Caco-2 (cell line): ENCODE data around the gene MPND. TPM values are rescaled to one million over a fixed set of nuclear protein-coding genes. Genes with fewer than 3 reads are reported as not detected.

Experiments
- BruUV-seq: library from RNA; stranded (reverse); fragments of 400-500 nt; replicated peaks from 2 replicates; lab custom pipeline; 2021; lab: Mats Ljungman, UMichigan
- CTCF ChIA-PET: fragments of 300-600 bp; sonication (Branson Sonifier 250); formaldehyde crosslinking; loops from one replicate; lab custom pipeline; 2022; ENCODE audit warnings: antibody characterized with exemption; lab: Charles Lee
- POLR2A ChIA-PET: fragments of 300-600 bp; sonication (Branson Sonifier 250); formaldehyde crosslinking; loops from one replicate; lab custom pipeline; 2022; ENCODE audit warnings: antibody characterized with exemption; lab: Charles Lee
- DNase-seq, 2 experiments: peaks; one replicate each; pipeline versions ENCODE4 v3.0.0 to v3.0.0-alpha.2; 2020 to 2022
- H3K27me3 ChIP-seq: replicated peaks from 2 replicates; pipeline ENCODE4 v1.6.0; 2011; ENCODE audit warnings: low read length; ENCODE audit not compliant: control insufficient read depth, insufficient read depth
- H3K36me3 ChIP-seq: 2 replicates; pipeline ENCODE4 v1.5.1; 2011; ENCODE audit warnings: low read length; ENCODE audit not compliant: control insufficient read depth, insufficient read depth
- H3K4me1 ChIP-seq: fragments of 250-450 bp; sonication (Bioruptor Pico); 2 replicates; pipeline ENCODE4 v1.5.1; 2020; ENCODE audit warnings: mild to moderate bottlenecking
- H3K4me3 ChIP-seq: 2 replicates; pipeline ENCODE4 v1.5.1; 2011; ENCODE audit warnings: low read depth, mild to moderate bottlenecking, control low read depth, low read length
- H3K9me3 ChIP-seq: fragments of 250-450 bp; sonication (Bioruptor Pico); 2 replicates; pipeline ENCODE4 v1.5.1; 2020; ENCODE audit warnings: mild to moderate bottlenecking, moderate library complexity
- H3K27ac Mint-ChIP-seq: one replicate; pipeline ENCODE4 v1.8.0; 2022; ENCODE audit warnings: mixed read lengths; ENCODE audit not compliant: unreplicated experiment
- H3K27me3 Mint-ChIP-seq: one replicate; pipeline ENCODE4 v1.8.0; 2022; ENCODE audit warnings: mixed read lengths; ENCODE audit not compliant: insufficient read depth, unreplicated experiment
- H3K36me3 Mint-ChIP-seq: one replicate; pipeline ENCODE4 v1.8.0; 2022; ENCODE audit warnings: mild to moderate bottlenecking, mixed read lengths; ENCODE audit not compliant: insufficient read depth, unreplicated experiment
- H3K4me1 Mint-ChIP-seq: one replicate; pipeline ENCODE4 v1.8.0; 2022; ENCODE audit warnings: low read depth, mixed read lengths; ENCODE audit not compliant: unreplicated experiment
- H3K4me3 Mint-ChIP-seq: one replicate; pipeline ENCODE4 v1.8.0; 2022; ENCODE audit warnings: mild to moderate bottlenecking, moderate library complexity, mixed read lengths; ENCODE audit not compliant: unreplicated experiment
- H3K9me3 Mint-ChIP-seq: one replicate; pipeline ENCODE4 v1.8.0; 2022; ENCODE audit warnings: mixed read lengths; ENCODE audit not compliant: unreplicated experiment
- CTCF ChIP-seq, 2 experiments: fragments of 200-600 bp in 1 of 2; IDR thresholded peaks; 1 replicate in 1 of 2; 2 replicates in 1 of 2; pipeline versions ENCODE4 v1.5.1 to v1.8.0; 2011 to 2022; ENCODE audit warnings: antibody characterized with exemption in 1 of 2, control low read depth in 1 of 2, inconsistent platforms in 1 of 2, low read depth in 1 of 2, low read length in 1 of 2, mild to moderate bottlenecking in 1 of 2, moderate library complexity in 1 of 2; ENCODE audit not compliant: insufficient read depth in 1 of 2, severe bottlenecking in 1 of 2, unreplicated experiment in 1 of 2
- intact Hi-C: fragments of 100-400 bp; cut with micrococcal nuclease; formaldehyde crosslinking; loops from one replicate; pipeline ENCODE4 v1.10.0; 2022; ENCODE audit not compliant: unreplicated experiment
- total RNA-seq: library from RNA; stranded (reverse); gene quantifications from 2 replicates; pipeline ENCODE4 v1.2.3, GENCODE V29; 2022

Gene MPND
- total RNA-seq, 1 experiment from 2014 or later, result 35.7 TPM

- Histone ChIP-seq H3K4me3 (no peak overlapping the region), H3K36me3 (no peaks in the 10 kb centered on the region; the same call in 1 of the 2 replicates), H3K9me3 (no peaks in the 10 kb centered on the region), H3K27me3 (no peaks in the 10 kb centered on the region), H3K4me1 (peaks cover 40% of the 10 kb centered on the region)
- intact Hi-C loops, result loop anchor here (1.0 kb wide), 2 partner anchors 17 to 26 kb away; partner anchors contain the start of gene SH3GL1
- H3K36me3 Mint-ChIP-seq, result peaks cover 50% of the 10 kb centered on the region
- peak; percentile 66 to 82 for DNase-seq
- no peak for TF ChIP-seq CTCF (IDR thresholded peaks at IDR 0.05; ENCODE audit: insufficient read depth in 1 of 2, low read depth in 1 of 2, low read length in 1 of 2, severe bottlenecking in 1 of 2, unreplicated experiment in 1 of 2)
- H3K27ac Mint-ChIP-seq, result peak overlapping the region; percentile 93
- TSS peak; percentile 36 for BruUV-seq
- no peaks in the 10 kb centered on the region for H3K9me3 Mint-ChIP-seq
- H3K27me3 Mint-ChIP-seq, result no peaks in the 10 kb centered on the region
- CTCF ChIA-PET, result interaction anchor here (0.6 to 2.6 kb wide), 13 partner anchors 12 to 766 kb away, joined by 3 to 25 read pairs (median 7); partner anchors contain the start of genes CHAF1A, MPND, SH3GL1 and YJU2
- POLR2A ChIA-PET, result interaction anchor here (1.2 to 2.7 kb wide), 4 partner anchors 16 to 32 kb away, joined by 8 to 27 read pairs (median 20); partner anchors contain the start of genes CHAF1A, MPND and SH3GL1
- H3K4me1 Mint-ChIP-seq, result peaks cover 17% of the 10 kb centered on the region
- peak overlapping the region; percentile 57 for H3K4me3 Mint-ChIP-seq
Observed at GRCh38 chr19:4374498-4375163, 31.3 kb downstream of the MPND start.

GRCh38 chr19:4375164-4376027, 32.0 kb downstream of the MPND start:
- H3K27ac Mint-ChIP-seq, result peak overlapping the region; percentile 93
- no peaks in the 10 kb centered on the region for H3K27me3 ChIP-seq
- no peaks in the 10 kb centered on the region for H3K9me3 Mint-ChIP-seq
- peaks cover 40% of the 10 kb centered on the region for H3K4me1 ChIP-seq
- peaks cover 17% of the 10 kb centered on the region for H3K4me1 Mint-ChIP-seq
- H3K4me3 ChIP-seq, result no peak overlapping the region
- H3K36me3 ChIP-seq, result no peaks in the 10 kb centered on the region; the same call in 1 of the 2 replicates
- TSS peak; percentile 73 for BruUV-seq
- CTCF ChIA-PET, result interaction anchor here (0.5 to 2.6 kb wide), 18 partner anchors 12 to 767 kb away, joined by 3 to 25 read pairs (median 5); partner anchors contain the start of genes CHAF1A, MPND, SH3GL1 and YJU2
- H3K27me3 Mint-ChIP-seq, result no peaks in the 10 kb centered on the region
- H3K36me3 Mint-ChIP-seq, result peaks cover 49% of the 10 kb centered on the region
- intact Hi-C loops, result loop anchor here (1.0 kb wide), 2 partner anchors 16 to 25 kb away; partner anchors contain the start of gene SH3GL1
- POLR2A ChIA-PET, result interaction anchor here (1.2 to 2.7 kb wide), 7 partner anchors 12 to 33 kb away, joined by 3 to 27 read pairs (median 10); partner anchors contain the start of genes CHAF1A, MPND and SH3GL1
- no peaks in the 10 kb centered on the region for H3K9me3 ChIP-seq
- peak overlapping the region; percentile 57 for H3K4me3 Mint-ChIP-seq
- peak; percentile 33 to 61 for TF ChIP-seq CTCF (IDR thresholded peaks at IDR 0.05; ENCODE audit: insufficient read depth in 1 of 2, low read depth in 1 of 2, low read length in 1 of 2, severe bottlenecking in 1 of 2, unreplicated experiment in 1 of 2)
- peak; percentile 96 to 98 for DNase-seq
